GM10266 (cell line): Measurements from ENCODE around the gene TRIM59.

ENCODE experiments used
- DNase-seq: peaks from one replicate; pipeline ENCODE4 v3.0.0; 2012; ENCODE audit errors: extremely low spot score
- CTCF ChIP-seq: IDR thresholded peaks from 2 replicates; pipeline ENCODE4 v1.5.1; 2012; ENCODE audit warnings: mild to moderate bottlenecking, low read depth; ENCODE audit not compliant: control insufficient read depth, insufficient read depth; ENCODE audit errors: missing control alignments

Gene TRIM59

GRCh38 chr3:160392798-160393197, 56.8 kb downstream of the TRIM59 start:
- no peak for TF ChIP-seq CTCF
- DNase-seq, result no peak

GRCh38 chr3:160390565-160391138, 58.9 kb downstream of the TRIM59 start:
- DNase-seq, result no peak
- TF ChIP-seq CTCF, result no peak
